ENCODE measurements around the gene PC.

PC gene

GRCh38 chr11:66950112-66950535, 8.1 kb downstream of the PC start:
- DNase-seq: no peak

DNA sequence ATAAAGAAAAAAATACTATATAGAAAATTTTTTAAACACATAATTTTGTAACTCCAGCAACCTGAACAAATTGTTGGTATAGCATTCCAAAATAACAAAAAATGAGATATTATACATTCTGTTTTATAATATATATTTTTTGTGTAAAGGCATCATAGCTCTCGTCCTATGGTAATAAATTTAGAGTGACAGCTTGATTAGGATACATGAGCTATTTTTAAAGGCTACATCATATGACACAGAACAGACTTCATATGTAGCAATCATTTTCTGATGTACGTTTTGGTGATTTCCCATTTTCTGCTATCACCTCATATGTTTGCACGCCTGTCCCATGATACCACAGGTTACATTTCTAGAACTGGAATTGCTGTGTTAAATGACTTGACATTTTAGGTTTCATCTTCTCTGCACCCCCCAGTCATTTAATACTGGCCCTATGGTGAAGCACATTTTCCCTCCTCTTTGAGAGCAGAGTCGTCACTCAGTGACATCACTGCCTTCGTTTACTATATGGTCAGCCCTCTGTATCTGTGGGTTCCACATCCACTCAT, 19.5 kb downstream of the PC start:
- no peak for DNase-seq

- DNase-seq: no peak
These were observed 20.9 kb downstream of the PC start for GRCh38 chr11:66937193-66937733.

DNA sequence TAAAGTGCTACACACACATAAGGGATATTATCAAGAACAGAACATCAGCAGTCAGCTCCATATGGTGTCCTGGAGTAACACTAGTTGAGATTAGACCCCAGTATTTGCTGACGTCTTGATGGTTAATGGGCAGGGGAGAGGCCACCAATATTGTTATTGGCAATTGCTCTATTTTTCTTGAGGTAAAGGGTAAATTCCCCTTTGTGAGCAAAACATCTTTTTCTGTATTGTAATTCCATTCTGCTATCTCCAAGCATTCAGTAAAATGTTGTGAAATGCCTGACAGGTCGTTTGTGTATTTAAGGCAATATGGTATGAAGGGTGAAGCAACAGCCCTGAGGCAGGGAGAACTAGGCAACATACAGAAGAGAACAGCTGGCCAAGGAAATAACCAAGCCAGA, 21.9 kb downstream of the PC start:
- peak; percentile 19 to 28 for DNase-seq

GRCh38 chr11:66934950-66935779, 23.0 kb downstream of the PC start:
- no peak for DNase-seq

GRCh38 chr11:66933531-66933930, 24.7 kb downstream of the PC start:
- no peak for DNase-seq

GRCh38 chr11:66932543-66932942, 25.6 kb downstream of the PC start:
- no peak for DNase-seq

- no peak for DNase-seq
These were observed 28.4 kb downstream of the PC start for GRCh38 chr11:66929753-66930152.

GRCh38 chr11:66924272-66924671, 33.9 kb downstream of the PC start:
- no peak for DNase-seq

GRCh38 chr11:66922551-66922950, 35.6 kb downstream of the PC start:
- DNase-seq: no peak

GRCh38 chr11:66920978-66921784, 37.0 kb downstream of the PC start:
- DNase-seq: peak; percentile 56 to 60

DNA sequence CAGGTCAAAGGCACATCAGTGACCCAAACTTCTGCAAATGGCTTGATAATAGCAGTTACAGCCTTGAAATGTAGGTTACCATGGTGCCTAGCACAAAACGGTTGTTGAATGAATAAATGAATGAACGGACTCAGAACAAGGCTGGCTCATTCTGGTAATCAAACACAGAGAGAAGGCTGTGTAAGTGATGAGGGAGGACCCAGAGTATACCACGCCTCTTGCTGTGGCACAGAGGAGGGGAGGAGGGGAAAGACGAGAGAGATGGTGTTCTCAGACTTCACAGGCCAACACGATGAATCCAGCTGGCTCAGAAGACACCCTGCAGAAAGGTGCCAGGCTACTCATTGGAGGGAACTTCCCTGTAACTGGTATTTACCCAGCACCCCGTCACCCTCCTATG, 38.3 kb downstream of the PC start:
- no peak for DNase-seq

GRCh38 chr11:66918741-66919140, 39.4 kb downstream of the PC start:
- no peak for DNase-seq

DNA sequence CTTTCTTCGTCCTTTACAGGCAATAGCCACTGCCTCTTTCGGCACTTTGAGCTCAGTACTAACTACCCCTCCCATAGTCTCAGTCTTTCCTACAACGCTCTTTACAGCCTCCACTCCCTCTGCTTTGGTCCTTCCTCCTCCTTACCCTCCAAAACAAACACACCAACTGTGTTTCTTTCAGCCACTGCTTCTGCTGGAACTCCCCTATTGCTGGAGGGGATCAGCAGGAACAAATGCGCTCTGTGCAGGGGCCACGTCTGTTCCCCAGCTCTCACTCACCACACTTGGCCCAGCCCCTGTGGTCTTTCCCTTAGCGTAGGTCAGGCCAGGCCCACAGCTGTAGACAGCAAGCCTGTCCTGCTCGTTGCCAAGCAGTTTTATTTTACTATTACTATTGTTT, 42.3 kb downstream of the PC start:
- DNase-seq: no peak

DNA sequence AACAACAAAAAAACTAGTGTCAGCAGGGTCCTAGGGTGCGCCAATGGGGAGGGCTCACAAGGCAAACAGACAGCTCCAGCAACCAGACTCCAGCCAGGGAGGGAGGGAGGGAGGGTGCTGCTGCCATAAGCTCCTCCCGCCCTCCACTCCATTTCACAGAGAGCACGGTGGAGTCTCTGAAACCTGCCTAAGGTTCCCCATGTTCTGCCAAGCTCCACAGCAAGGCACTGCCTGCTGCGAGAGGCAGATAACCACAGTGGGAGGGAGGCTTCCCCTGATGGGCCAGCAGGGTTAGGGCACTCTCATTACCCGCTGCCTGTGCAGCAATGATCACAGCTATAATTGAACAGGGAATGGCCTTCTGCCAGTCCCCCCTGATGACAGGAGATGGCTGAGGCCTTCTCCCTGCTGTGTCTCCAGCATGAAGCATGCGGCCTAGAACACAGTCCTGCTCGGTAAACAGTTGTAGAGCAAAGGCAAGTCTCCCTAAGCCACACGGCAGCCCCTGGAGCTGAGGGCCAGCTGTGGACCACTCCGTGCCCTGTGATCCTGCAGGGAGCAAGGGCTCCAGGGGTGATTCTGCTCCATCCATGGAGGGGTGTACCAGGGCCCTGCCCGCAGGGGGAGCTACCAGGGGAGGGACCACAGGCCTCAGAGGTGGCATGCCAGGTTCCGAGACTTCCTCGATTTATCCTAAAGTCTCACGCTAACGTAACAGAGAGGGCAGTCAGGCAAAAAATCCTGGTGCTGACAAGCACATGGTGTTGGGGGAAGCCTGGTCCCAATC, 42.9 kb downstream of the PC start:
- no peak for DNase-seq

DNA sequence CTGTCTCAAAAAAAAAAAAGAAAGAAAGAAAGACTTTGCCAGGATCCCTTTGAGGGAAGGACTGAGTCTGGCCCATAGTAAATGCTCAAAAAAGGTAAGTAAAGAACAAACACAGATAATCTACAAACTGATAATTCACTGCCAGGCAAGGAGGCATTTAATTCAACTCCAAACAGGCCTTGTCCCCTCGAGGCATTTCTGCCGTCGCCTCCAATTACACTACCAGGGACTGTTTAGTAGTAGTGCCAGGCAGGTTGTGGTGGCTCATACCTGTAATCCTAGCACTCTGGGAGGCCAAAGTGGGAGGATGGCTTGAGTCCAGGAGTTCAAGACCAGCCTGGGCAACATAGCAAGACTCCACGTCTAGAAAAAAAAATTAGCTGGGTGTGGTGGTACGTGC, 43.7 kb downstream of the PC start:
- no peak for DNase-seq

DNA sequence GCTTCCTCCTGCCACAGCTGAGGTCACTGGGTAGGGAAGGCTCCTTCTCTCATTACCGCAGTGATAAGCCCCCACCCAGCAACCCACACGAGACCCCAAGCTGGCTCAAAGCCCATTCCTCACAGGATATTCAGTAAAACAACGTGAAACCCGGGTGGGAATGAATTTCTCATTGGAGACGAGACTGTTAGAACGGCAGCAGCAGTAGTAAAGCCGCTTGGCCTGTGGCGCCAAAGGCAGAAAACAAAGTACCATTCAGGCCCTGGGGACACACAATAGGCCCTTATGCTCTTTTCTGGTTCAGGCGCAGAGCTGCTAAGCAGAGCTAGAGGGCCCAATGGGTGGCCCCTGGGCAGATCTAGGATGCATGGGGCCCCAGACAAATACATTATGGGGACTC, 45.3 kb downstream of the PC start:
- no peak for DNase-seq

DNA sequence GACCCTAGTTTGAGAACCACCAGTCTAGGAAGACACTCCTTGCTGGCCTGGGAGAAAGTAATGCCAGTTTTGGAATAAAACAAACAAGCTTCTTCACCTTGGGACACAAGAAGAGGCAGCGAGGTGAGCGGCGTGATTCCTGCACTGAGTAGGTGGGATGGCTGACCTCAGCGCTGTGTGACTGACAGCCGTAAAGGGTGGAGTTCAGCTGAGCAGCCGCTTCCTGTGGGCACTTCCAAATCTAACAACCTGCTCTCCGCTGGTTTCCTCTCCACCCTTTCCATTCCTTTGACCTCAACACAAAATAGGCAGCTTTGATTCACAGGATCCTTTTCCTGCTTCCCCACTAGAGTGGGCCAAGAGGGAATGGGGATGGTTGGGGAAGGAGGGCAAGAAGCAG, 45.8 kb downstream of the PC start:
- no peak for DNase-seq

- DNase-seq: no peak
These were observed 47.5 kb downstream of the PC start for GRCh38 chr11:66910669-66911068.

GRCh38 chr11:66910016-66910415, 48.2 kb downstream of the PC start:
- DNase-seq: no peak

- DNase-seq: no peak
These were observed 49.0 kb downstream of the PC start for GRCh38 chr11:66909181-66909580.

- no peak for DNase-seq
These were observed 50.2 kb downstream of the PC start for GRCh38 chr11:66907751-66908630.

Data from AML-193 (cell line).